Tibial nerve (tissue), 4 donors: ENCODE measurements around the gene INPP5K.

ENCODE experiments used
- CTCF ChIP-seq, 5 experiments: fragments of 200-600 bp in 3 of 5; fragments of 450-650 bp in 2 of 5; sonication (generic) in 3 of 5; IDR thresholded peaks; one replicate each; pipeline ENCODE4 v1.5.1; 2016 to 2019; ENCODE audit warnings: antibody characterized with exemption in 5 of 5, mild to moderate bottlenecking in 3 of 5, moderate library complexity in 2 of 5
- EP300 ChIP-seq, 2 donors: sonication (generic); formaldehyde crosslinking; IDR thresholded peaks; one replicate each; pipeline ENCODE4 v1.6.1; 2017; ENCODE audit warnings: antibody characterized with exemption in 2 of 2, mild to moderate bottlenecking in 1 of 2
- POLR2A ChIP-seq, 2 donors: fragments of 450-650 bp; IDR thresholded peaks; one replicate each; pipeline ENCODE4 v1.6.1; 2017; ENCODE audit warnings: antibody characterized with exemption in 2 of 2, mild to moderate bottlenecking in 2 of 2, moderate library complexity in 2 of 2

- TF ChIP-seq CTCF (IDR thresholded peaks at IDR 0.05) (no peak), POLR2A (IDR thresholded peaks at IDR 0.05) (no peak), EP300 (IDR thresholded peaks at IDR 0.05) (no peak)
Observed at GRCh38 chr17:1552932-1553331, 36.5 kb upstream of the INPP5K start.
